Erythroblast (primary cell): Measurements from ENCODE around the gene EVA1C.
"Not testable (repeated sequence)": the region's sequence is repeated elsewhere in the genome, so short reads cannot be mapped to it uniquely, and the experiment has no call there.

ENCODE experiments used
- GATA1 ChIP-seq: IDR thresholded peaks from 2 replicates; pipeline ENCODE4 v1.6.1; 2011; ENCODE audit warnings: low read depth, mild to moderate bottlenecking, control low read depth, low read length, moderate library complexity
- POLR2A ChIP-seq: IDR thresholded peaks from 2 replicates; pipeline ENCODE4 v1.6.1; 2011; ENCODE audit warnings: mild to moderate bottlenecking, low read length

GRCh38 chr21:32462564-32462963 is 50.1 kb downstream of the EVA1C start:
- TF ChIP-seq POLR2A, GATA1: not testable (repeated sequence)
